Loucy (cell line): Measurements from ENCODE around the gene ODAD3.

Experiments
- H2AFZ ChIP-seq: fragments of 200-600 bp; sonication (generic); 2 replicates; pipeline ENCODE4 v1.6.0; 2016; ENCODE audit warnings: antibody characterized with exemption, mild to moderate bottlenecking, low read length, moderate library complexity
- H3F3A ChIP-seq: fragments of 200-600 bp; 2 replicates; pipeline ENCODE4 v1.6.0; 2016; ENCODE audit warnings: antibody characterized with exemption, low read depth, mild to moderate bottlenecking
- H3K27me3 ChIP-seq: fragments of 200-600 bp; sonication (generic); 2 replicates; pipeline ENCODE4 v1.6.1; 2014; ENCODE audit warnings: low read length, mild to moderate bottlenecking; ENCODE audit not compliant: insufficient read depth, poor library complexity, severe bottlenecking
- H3K36me3 ChIP-seq: fragments of 200-600 bp; sonication (generic); 2 replicates; pipeline ENCODE4 v1.6.1; 2016; ENCODE audit warnings: low read length; ENCODE audit not compliant: insufficient read depth
- H3K4me1 ChIP-seq: fragments of 200-600 bp; sonication (generic); 2 replicates; pipeline ENCODE4 v1.5.1; 2014; ENCODE audit warnings: low read length, mild to moderate bottlenecking; ENCODE audit not compliant: insufficient read depth, poor library complexity, severe bottlenecking
- H3K4me2 ChIP-seq: fragments of 200-600 bp; sonication (generic); 2 replicates; pipeline ENCODE4 v1.6.0; 2014; ENCODE audit warnings: antibody characterized with exemption, low read length, low read depth, mild to moderate bottlenecking; ENCODE audit not compliant: poor library complexity, severe bottlenecking
- H3K4me3 ChIP-seq: fragments of 200-600 bp; sonication (generic); 2 replicates; pipeline ENCODE4 v1.5.1; 2014; ENCODE audit warnings: low read length, mild to moderate bottlenecking, mixed read lengths; ENCODE audit not compliant: poor library complexity, severe bottlenecking
- H3K79me2 ChIP-seq: fragments of 200-600 bp; sonication (generic); 2 replicates; pipeline ENCODE4 v1.6.1; 2014; ENCODE audit warnings: low read length; ENCODE audit not compliant: insufficient read depth
- H3K9ac ChIP-seq: fragments of 200-600 bp; sonication (generic); 2 replicates; pipeline ENCODE4 v1.6.0; 2014; ENCODE audit warnings: mild to moderate bottlenecking, low read depth, low read length, moderate library complexity; ENCODE audit not compliant: poor library complexity, severe bottlenecking
- H3K9me2 ChIP-seq: fragments of 200-600 bp; sonication (generic); replicated peaks from 2 replicates; pipeline ENCODE4 v1.6.1; 2016; ENCODE audit warnings: low read depth, low read length, mixed read lengths
- H3K9me3 ChIP-seq: fragments of 200-600 bp; sonication (generic); 2 replicates; pipeline ENCODE4 v1.6.1; 2014; ENCODE audit warnings: mild to moderate bottlenecking, antibody characterized with exemption, low read length, low read depth; ENCODE audit not compliant: insufficient read depth
- H4K20me1 ChIP-seq: fragments of 200-600 bp; sonication (generic); 2 replicates; pipeline ENCODE4 v1.6.0; 2014; ENCODE audit warnings: antibody characterized with exemption, low read length, mild to moderate bottlenecking; ENCODE audit not compliant: insufficient read depth, poor library complexity, severe bottlenecking
- EZH2phosphoT487 ChIP-seq: fragments of 200-600 bp; IDR thresholded peaks from 2 replicates; pipeline ENCODE4 v1.6.1; 2018; ENCODE audit warnings: antibody characterized with exemption, mild to moderate bottlenecking, moderate library complexity, borderline replicate concordance
- TF ChIP-seq, protein P1 (sequence below): fragments of 200-600 bp; sonication (generic); conservative IDR thresholded peaks from 2 replicates; pipeline ENCODE4 v1.5.1; 2014; ENCODE audit warnings: mild to moderate bottlenecking, antibody characterized with exemption, low read length

ODAD3 gene

DNA sequence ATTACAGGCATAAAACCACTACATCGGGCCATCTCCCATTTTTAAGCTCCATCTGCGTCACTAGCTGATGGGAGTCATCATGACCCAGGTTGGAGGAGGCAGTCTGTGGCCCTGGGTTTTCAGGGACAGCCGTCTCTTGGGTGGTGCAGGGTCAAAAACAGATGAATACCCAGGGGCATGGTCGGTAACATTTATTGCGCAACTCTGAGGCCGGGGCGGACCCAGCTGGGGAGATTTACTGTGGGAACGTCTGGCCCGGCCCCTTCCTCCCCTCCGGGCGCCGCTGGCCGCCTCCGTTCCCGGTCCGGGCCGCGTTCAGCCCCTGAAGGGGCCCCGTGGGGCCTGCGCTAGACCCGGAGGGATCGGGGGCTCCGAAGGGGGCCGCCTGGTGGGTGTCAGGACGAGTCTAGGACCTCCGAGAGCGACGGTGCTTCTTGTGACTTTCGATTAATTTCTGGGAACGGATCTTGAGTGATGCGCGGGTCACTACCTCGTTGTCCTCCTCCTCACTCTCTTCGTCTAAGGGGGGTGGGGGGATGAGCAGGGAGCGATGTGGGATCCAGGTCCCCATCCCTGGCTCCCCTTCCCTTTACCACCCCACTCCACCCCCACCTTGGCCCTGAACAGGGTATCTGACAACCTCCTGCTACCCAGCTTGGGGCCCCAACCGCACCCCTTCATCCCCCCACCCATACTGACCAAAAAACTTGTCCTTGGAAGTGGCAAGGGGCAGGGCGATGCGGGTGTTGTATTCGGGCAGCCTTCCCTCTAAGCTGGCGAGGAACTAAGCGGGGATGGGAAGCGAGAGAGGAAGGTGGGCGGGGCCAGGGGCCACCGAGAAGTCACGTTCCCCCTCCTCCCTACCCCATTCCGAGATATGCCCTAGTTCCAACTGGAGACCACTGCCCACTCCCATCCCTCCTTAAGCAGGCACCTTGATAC is 14.2 kb downstream of the ODAD3 start:
- Histone ChIP-seq H3K9me2 (no peaks in the 10 kb centered on the region), H3K4me1 (no peaks in the 10 kb centered on the region), H3K27me3 (no peaks in the 10 kb centered on the region), H3K36me3 (no peaks in the 10 kb centered on the region), H4K20me1 (no peaks in the 10 kb centered on the region), H3K9me3 (no peaks in the 10 kb centered on the region), H3K4me3 (no peak overlapping the region), H3K79me2 (no peaks in the 10 kb centered on the region), H3K4me2 (no peak overlapping the region), H3K9ac (no peak overlapping the region), H2AFZ (no peak overlapping the region), H3F3A (no peaks in the 10 kb centered on the region)
- TF ChIP-seq, protein P1, sequence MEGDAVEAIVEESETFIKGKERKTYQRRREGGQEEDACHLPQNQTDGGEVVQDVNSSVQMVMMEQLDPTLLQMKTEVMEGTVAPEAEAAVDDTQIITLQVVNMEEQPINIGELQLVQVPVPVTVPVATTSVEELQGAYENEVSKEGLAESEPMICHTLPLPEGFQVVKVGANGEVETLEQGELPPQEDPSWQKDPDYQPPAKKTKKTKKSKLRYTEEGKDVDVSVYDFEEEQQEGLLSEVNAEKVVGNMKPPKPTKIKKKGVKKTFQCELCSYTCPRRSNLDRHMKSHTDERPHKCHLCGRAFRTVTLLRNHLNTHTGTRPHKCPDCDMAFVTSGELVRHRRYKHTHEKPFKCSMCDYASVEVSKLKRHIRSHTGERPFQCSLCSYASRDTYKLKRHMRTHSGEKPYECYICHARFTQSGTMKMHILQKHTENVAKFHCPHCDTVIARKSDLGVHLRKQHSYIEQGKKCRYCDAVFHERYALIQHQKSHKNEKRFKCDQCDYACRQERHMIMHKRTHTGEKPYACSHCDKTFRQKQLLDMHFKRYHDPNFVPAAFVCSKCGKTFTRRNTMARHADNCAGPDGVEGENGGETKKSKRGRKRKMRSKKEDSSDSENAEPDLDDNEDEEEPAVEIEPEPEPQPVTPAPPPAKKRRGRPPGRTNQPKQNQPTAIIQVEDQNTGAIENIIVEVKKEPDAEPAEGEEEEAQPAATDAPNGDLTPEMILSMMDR = no peak
- TF ChIP-seq EZH2phosphoT487 = no peak

DNA sequence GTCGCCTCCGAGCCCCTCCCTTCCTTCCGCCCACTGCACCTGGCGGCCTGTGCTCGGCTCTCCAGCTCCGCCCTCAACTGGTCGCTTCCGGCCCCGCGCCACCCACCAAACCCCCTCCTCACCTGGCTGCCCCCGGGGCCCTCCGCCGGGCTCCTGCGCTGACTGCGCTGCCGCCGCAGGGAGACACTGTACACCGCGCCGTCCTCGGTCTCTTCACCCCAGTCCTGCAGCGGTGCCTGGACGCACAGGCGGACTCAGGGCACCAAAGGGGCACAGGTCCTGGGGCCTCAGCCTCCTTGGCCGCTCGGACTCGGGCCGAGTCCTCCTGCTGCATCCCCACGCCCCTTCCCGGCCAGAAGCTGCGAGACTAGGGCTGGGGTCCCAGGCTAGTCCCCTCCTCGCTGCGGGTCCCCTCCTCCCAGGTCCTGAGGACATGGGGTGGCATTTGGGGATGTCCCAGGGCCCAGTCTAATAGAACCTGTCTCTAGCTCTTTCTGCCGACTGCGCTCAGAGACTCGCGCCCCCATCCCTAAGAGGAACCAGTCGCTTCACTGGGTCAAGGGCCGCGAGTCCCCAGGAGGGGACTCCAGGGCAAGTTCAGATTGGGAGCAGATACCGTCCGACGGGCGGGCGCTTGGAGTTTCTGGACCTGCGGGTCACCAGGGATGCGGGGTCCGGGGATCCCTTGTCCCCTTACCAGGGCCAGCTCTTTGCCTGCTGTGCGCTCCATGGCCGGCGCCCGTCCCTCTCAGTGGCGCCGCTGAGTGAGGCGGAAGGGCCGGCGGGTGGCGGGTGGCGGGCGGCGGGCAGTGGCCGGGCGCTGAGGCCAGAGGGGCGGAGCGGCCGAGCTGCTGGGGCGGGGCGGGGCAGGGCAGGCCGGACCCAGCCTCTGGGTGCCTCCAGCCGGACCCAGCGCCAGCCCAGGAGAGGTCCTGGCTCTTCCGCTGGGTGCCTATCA is 16.1 kb downstream of the ODAD3 start, which contains the start of gene RGL3:
RGL3 (minus strand) TSS at position 766 of the 958 bp plus-strand sequence; CDS start at position 730, 36 bp downstream.
- H4K20me1 ChIP-seq = no peaks in the 10 kb centered on the region
- no peak within 1 kb of the TSS for H3K4me3 ChIP-seq
- no peaks in the 10 kb centered on the region for H3K79me2 ChIP-seq
- H3K9ac ChIP-seq = no peak within 1 kb of the TSS
- no peak within 1 kb of the TSS for H2AFZ ChIP-seq
- H3K27me3 ChIP-seq = no peaks in the 10 kb centered on the region
- H3K9me2 ChIP-seq = no peaks in the 10 kb centered on the region
- no peaks in the 10 kb centered on the region for H3K4me1 ChIP-seq
- TF ChIP-seq EZH2phosphoT487 = no peak
- TF ChIP-seq, protein P1 = no peak
- H3F3A ChIP-seq = no peaks in the 10 kb centered on the region
- H3K4me2 ChIP-seq = no peak within 1 kb of the TSS
- no peaks in the 10 kb centered on the region for H3K9me3 ChIP-seq
- H3K36me3 ChIP-seq = no peaks in the 10 kb centered on the region

DNA sequence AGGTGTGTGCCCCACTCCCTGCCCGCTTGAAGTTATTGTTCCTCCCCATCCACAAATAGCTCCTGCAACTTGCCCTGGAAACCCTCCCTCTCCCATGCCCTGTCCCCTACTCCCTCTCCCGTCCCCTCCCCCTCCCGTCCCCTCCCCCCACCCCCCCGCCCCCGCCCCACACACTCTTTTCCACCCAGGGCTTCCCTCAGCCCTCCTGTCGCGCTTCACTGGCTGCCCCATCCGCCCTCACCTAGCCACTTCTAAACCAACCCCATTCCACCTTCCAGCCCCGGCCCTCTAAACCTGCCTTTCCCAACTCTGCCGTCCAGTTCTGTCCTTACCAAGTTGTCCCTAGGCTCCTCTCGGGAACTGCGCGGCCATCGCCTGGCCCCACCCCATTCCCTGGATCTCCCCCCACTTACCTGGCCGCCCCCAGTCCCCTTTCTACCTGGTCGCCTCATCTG is 16.8 kb downstream of the ODAD3 start:
- no peak overlapping the region for H3K4me2 ChIP-seq
- H3K4me1 ChIP-seq = no peaks in the 10 kb centered on the region
- no peak overlapping the region for H2AFZ ChIP-seq
- H3K9me2 ChIP-seq = no peaks in the 10 kb centered on the region
- TF ChIP-seq, protein P1 = no peak
- TF ChIP-seq EZH2phosphoT487 = no peak
- H3K79me2 ChIP-seq = no peaks in the 10 kb centered on the region
- H3K36me3 ChIP-seq = no peaks in the 10 kb centered on the region
- no peaks in the 10 kb centered on the region for H3F3A ChIP-seq
- H3K27me3 ChIP-seq = no peaks in the 10 kb centered on the region
- no peak overlapping the region for H3K9ac ChIP-seq
- H3K4me3 ChIP-seq = no peak overlapping the region
- no peaks in the 10 kb centered on the region for H4K20me1 ChIP-seq
- no peaks in the 10 kb centered on the region for H3K9me3 ChIP-seq
